ENCODE measurements around the gene CYB5R3.

DNA sequence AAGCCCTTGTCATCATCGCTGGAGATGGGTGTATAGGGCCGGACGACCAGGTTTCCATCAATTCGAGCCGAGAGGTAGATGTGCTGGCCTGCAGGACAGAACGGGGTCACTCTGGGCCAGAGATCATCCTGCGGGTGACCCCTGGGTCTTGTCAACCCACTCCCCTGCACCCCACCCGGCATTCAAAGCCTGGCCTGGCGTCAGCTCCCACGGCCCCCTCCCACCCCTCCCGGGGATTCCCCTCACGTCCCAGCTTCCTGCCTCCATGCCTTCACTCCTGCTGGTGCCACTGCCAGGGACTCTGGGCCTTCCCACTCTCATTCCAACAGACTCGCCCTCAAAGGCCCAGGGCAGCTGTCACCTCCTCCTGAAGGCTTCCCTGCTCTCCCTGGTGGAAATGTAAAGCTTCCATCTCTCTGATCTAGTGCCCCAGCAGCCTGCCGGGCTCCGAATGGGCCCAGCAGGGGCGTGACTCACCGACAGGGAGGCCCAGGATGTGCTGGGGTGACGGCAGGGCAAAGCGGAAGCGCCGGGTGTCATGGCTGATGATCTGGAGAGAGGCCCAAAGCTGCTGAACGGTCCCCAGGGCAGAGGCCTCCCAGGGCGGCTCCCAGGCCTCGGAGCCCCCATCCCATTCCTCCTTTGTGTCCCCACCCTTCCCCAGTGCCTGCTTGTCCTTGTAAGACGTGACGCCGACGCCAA, 18.1 kb downstream of the CYB5R3 start:
- TF ChIP-seq REST (IDR thresholded peaks at IDR 0.05; ENCODE audit: insufficient replicate concordance, low read depth) = no peak
- no peak for TF ChIP-seq CTCF (IDR thresholded peaks at IDR 0.05; ENCODE audit: insufficient read depth, low read length)
- TF ChIP-seq GABPA (IDR thresholded peaks at IDR 0.05; ENCODE audit: low read depth) = no peak
- no peak for TF ChIP-seq POLR2AphosphoS5 (IDR thresholded peaks at IDR 0.05; ENCODE audit: low read depth)
- no peak for TF ChIP-seq SPI1 (IDR thresholded peaks at IDR 0.05; ENCODE audit: borderline replicate concordance, low read depth)
